GM21825 (cell line): ENCODE measurements around the gene FAHD1.

Experiments
- ATAC-seq: cut with Tn5 transposase; IDR thresholded peaks from one replicate; pipeline ENCODE4 v1.9.1; 2021; ENCODE audit warnings: mild to moderate bottlenecking, moderate library complexity; ENCODE audit not compliant: unreplicated experiment

The FAHD1 gene

DNA sequence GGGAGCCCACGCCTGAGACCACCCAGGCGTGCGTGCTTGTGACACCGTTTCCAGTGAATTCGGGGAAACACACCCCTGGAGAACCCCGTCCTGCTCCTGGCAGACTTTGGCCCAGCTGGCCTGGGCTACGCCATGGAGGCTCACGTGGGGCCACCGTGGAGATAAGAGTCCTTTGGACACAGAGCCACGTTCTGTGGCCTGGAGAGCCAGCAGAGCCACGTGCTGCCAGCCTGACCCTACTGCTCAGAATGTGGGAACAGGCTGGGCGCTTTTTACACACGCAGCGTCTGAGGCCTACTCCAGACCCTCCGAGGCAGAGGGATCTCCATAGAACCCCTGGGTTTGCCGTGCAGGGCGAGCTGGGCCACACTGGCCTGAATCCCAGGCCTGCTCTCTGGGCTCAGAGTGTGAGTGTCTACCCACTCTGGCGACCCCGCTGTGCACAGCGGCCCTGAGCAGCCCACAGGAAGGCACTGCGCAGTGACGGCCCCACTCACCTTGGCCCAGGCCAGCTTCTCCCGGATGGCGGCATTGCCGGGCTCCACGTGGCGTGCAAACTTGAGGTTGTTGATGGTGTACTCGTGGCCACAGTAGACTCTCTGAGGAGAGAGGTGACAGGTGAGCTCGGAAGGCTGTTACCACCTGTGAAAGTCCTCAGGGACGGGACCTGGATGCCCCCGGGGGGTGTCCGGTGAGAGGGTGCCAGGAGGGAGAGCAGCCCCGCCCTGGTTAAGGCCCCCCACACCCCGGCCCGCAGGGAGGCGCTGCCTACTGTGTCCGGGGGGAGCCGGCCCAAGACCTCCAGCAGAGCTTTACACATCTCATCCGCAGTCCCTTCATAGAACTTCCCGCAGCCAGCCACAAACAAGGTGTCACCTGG is 10.4 kb upstream of the FAHD1 start:
- ATAC-seq: no peak

GRCh38 chr16:1817276-1817589 is 9.8 kb upstream of the FAHD1 start:
- ATAC-seq: no peak

DNA sequence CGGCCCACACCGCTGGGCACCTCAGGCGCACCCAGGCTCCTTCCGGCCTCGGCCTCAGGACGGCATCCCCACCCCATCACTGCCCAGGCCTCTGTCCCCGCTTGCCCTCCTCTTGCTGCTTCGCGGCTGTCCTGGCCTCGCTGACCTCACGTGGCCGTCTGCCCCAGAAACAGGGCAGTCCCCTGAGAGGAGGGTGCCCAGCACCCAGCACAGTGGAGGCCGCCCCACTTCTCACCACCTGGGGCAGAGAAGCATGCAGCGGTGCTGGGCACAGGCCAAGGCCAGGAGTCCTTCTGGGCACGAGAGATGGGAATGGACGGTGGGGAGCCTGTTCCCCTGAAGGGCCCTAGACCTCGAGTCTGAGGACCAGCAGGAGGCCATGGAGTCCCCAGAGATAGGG is 9.3 kb upstream of the FAHD1 start:
- no peak for ATAC-seq

DNA sequence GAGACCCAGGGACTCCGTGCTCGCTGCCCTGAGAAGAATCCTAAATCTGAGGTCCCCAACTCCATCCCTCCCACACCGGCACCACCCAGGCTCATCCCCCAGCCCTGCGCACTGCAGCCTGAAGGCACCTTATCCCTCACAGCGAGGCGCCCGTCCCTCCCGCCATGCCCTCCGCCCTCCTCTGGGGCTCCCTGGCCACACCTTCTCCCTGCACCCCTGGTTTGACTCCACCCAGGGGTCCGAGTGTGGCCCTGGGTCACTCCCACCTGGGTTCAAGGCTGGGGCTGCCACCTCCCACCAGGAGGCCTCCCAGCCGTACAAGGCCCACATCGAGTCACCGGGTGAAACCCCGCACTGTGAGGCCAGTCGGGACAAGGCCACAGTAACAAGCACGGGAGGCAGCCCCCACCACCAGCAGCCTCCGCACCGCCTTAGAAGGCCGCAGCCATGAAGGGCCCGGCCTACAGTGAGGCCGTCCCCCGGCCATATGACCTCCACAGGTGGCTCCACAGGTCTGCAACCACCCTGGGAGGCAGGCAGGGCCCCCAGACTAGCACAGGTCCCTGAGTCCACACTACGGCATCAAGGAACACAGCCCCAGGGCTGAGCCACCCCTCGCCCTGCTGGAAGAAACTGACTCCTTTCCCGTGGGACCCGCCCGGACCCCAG is 8.7 kb upstream of the FAHD1 start:
- ATAC-seq: no peak

- no peak for ATAC-seq
Measured at GRCh38 chr16:1818873-1819525, 8.0 kb upstream of the FAHD1 start.

DNA sequence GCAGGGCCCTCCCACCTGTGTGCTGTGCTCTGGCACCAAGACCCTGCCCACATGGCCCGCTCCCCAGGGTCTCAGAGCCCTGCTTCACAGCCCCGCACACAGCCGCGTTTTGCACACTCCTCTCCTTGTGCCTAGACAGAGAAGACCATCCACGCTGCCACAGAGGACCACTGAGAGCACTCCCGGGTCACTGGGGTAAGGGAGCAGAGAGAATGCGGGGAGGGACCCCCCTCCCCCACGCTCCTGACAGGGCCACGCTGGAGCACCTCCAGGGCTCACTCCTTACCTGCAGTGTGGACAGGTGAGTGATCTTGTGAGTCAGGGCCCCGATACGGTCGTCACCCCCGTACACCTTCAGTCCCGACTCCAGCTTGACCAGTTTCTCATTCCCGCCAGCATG is 7.4 kb upstream of the FAHD1 start:
- ATAC-seq: no peak

- ATAC-seq: no peak
Measured at GRCh38 chr16:1820096-1820945, 6.7 kb upstream of the FAHD1 start.

DNA sequence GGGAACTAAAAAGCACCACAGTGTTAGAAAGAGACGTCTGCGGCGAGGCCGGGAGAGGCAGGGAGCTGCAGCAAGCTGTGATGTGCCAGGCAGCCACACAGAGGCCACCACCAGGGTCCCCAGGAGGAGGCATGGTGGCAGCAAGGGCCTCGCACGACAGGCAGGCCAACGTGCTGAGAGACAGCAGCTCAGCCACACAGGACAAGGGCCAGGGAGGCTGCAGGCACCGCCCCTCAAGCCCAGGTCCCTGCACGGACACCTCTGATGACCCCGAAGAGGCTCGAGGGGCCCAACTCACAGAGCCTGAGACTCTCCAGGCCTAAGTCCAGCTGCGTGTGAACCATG is 6.1 kb upstream of the FAHD1 start:
- no peak for ATAC-seq

DNA sequence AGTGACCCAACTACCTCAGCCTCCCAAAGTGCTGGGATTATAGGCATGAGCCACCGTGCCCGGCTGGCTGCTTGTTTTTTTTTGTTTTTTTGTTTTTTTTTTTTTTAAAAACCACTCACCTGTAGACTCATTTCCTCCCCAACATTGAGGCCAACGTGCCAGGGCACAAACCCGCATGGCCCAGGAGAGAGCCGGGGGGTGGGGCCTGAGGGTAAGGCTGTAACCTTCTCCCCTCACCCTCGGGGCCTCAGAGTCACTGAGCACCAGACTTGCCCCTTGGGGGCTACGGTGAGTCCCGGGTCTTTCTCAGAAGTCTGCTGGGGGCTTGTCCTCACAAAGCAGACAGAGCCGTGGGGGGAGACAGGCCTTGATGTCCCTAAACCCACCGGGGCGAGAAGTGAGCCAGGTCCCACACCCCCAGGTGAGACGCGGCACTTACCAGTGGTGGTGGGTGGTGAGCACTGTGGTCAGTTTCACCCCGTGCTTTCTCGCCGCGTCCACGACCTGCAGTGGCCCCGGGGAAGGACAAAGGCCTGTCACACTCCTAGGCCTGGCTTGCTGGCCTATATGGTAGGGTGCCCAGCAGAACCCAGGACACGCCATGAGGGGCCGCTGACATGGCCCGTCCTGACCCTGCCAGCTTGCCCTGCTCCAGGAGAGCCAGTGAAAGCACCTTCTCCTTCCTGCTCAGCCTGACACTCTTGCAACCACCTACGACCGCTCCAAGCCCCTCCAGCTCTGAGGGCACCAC is 5.0 kb upstream of the FAHD1 start:
- no peak for ATAC-seq

DNA sequence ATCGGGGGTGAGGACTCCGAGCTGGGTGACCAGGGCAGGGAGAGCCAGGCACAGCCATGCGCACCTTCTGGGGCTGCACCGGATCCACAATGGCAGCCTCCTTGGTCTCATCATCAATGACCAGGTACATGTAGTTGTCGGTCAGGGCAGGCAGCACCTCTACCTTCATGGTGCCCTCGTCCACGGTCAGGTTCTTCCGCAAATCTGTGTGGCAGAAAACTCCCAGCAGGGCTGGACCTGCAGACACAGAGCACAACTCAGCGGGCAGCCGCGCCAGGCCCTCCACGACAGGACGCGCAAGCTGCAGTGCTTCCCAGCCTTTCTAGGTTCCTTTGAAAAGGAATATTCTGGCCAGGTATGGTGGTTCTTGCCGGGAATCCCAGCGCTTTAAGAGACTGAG is 4.2 kb upstream of the FAHD1 start:
- ATAC-seq: no peak

DNA sequence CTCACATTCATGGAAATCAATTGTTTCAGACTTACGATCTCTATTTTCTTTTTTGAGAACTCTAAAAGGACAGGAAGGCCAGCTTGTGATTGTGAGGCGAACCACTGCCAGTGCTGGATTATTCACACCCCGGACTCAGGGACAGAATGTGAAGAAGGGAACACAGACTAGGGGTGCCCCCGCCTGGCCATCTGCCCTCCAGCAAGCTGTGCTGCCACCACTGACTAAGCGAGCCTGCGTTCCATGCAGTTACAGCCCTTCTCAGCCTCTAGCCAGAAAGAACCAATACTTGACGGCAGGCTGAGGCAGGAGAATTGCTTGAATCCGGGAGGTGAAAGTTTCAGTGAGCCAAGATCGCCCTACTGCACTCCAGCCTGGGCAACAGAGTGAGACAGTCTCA is 3.2 kb upstream of the FAHD1 start:
- ATAC-seq: no peak

- no peak for ATAC-seq
Measured at GRCh38 chr16:1825381-1825863, 1.6 kb upstream of the FAHD1 start.

DNA sequence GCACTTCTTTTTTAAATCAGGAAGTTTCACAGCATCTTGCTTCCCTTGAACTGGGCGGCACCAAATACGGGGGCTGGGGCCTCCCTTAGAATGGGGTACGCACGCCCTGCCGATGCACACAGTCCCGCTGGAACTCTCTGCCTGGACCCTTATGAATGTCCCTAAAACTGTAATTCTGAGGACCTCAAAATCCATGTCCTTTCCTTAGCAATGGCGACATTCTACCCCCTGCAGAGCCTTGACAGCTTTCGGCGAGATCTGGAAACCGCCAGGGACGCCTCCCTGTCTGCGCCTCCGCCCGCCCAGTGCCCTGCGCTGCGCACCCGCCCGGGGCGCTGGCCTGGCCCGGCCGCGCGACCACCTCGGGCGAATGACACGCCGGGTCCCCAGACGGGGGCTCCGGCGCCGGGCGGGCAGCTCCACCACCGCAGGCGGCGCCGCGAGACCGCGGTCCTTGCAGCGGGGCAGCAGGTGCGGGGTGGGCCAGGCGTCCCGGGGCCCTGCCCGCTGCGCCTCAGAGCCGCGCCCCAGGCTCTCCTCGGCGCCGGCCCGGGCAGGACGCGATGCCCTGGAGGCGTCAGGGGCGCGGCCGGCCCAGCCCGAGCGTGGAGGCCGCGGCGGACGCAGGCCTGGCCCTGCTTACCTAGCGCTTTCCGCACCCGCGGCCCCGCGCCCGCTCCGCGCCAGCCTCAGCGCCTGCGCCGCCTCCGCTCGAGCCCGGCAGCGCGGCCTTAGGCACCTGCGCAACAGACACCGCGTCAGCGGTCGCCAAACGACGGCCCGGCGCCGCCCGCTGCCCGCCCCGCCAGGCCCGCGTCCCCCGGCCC is 929 bp upstream of the FAHD1 start:
- ATAC-seq: peak; percentile 48

DNA sequence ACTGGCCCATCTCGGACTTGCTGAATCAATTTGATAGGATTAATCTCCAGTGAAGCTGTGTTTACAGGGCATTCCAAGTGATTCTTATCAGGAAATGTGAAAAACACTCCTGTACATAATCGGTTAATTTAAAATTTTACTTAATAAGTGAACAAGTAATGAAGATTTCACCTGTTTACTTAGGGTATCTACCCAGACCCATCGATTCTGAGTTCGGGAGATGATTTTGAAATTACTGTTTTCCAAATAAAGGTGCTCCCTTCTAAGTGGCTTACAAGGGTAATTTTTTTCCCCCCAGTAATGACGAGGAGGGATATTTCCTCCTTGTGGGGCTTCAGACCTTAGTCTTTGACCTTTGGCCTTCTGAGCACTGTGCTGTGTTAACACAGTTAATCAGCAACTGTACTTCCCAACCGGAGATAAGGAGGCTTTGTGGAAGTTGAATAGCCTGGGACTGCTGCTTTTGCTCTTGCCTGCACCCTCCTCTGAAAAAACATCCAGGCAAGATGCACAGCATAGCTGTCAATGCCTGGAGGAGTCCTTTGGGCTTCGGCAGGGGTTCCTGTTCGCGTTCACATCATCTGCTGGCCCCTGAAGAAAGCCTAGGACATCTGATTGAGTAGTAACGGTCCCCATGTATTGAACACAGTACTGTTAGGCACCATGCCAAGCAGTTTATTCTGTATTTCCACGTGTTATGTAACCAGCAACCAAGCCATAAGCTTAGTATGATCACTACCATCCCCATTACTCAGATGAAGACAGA is 1.8 kb downstream of the FAHD1 start:
- no peak for ATAC-seq

DNA sequence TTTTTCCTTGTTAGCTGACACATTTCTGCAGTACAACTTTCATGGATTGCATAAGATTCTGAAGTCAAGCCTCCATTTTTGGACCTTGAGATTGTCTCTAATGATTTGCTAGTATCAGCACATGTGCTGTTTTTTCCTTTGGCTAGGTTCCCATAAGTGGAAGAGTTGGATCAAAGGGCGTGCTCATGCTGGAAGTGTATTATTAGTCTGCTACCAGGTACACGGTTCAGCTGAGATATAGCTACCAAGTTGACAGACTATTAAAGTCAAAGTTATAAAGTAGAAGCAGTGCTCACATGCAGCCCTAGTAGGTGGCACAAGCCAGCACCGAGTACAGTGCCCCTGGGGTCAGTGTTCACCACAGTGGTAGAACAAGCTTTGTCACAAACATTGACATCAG is 3.2 kb downstream of the FAHD1 start:
- ATAC-seq: no peak

DNA sequence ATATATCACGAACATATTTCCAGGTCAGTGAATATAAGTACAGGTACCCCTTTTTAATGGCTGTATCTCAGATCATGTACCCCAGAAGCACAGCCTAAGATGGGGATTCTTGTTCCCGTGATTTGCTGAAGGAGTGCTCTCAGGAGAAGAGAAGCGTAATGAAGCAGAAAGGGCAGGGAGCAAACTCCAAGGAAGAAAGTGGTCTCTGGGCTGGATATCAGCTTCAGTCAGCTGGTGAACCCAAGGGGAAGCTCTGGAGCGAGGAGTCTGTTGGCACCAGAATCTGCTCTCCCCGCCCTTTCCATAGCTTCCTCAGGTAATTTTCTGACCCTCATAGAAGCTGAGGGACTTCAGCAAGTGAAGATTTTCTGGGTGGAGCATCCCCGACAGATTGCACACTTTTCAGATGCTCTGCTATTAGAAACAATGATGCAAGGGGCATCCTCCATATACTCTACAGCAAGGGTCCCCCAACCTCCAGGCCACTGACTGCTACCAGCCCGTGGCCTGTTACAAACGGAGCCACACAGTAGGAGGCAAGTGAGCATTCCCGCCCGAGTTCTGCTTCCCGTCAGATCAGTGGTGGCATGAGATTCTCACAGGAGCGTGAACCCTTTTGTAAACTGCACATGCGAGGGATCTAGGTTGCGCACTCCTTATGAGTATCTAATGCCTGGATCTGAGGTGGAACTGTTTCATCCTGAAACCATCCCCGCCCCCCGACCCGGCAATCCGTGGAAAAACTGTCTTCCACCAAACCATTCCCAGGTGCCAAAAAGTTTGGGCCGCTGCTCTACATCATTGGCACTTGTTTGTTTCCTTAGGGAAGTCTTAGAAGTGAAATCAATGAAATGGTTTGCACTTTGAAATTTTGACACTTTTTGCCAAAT is 4.4 kb downstream of the FAHD1 start:
- no peak for ATAC-seq

- no peak for ATAC-seq
Measured at GRCh38 chr16:1832838-1833454, 5.9 kb downstream of the FAHD1 start.
